ENCODE results near the gene HS6ST1. TPM values are rescaled to one million over a fixed set of nuclear protein-coding genes. Genes with fewer than 3 reads are reported as not detected.

HS6ST1 gene
- polyA plus RNA-seq, 1 donor: 67.0 TPM

- DNase-seq: no peak
Observed at GRCh38 chr2:128311216-128311754, 7.4 kb downstream of the HS6ST1 start.

DNA sequence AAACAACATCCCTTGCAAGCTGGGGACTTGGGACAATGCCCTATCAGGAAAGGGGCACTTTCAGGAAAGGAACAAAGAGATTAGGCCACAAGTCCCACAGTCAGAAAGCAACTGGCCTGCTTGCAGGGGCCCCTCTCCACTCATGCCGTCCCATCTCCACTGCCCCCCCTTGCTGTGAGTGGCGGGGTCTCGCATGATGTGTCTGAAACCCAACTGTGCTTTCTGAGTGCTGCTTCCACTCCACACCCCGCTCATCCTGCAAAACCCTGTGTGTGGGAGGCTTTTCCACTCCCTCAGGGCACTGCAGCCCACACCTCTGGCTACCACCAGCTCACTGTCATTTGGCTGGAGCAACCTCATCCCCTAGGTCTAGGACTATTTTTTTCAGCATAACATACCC lies 7.9 kb downstream of the HS6ST1 start:
- no peak for DNase-seq

- no peak for DNase-seq
Observed at GRCh38 chr2:128310094-128310716, 8.5 kb downstream of the HS6ST1 start.

DNA sequence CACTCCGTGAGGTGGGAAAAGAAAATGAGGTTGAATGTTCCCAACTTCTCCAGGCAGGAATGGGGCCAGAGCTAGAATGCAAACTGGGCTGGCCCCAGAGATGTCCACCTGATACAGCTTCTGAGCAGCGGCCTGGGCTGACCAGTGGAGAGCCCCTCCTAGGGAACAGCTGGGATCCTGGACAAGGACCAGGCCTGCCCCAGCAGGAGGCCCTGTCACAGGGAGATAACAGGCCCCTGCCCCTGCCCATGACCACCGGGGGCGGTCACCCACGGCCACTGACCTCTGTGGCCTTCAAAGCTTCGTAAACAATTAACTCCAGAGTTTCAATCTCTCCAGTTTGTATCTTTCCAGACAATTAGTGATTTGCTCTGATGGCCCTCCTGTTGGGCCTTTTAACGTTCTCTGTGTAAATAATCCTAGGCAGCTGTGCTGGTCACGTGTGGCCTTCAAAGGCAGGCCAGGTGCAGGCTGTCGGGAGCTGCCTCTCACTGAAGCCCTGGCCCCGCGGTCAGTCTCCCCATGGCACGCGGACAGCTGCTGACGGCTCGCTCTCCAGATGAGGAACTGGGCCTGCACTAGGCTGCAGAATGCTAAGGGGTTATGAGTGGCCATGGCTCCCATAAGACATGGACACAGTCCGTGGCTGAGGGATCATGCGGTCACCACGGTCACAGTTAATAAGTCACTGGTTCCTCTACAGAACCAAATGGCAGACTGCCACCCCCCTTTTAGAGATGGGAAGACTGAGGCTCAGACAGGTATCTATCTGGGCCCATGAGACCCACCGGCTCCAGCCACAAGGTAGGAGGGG lies 9.2 kb downstream of the HS6ST1 start:
- DNase-seq: no peak

DNA sequence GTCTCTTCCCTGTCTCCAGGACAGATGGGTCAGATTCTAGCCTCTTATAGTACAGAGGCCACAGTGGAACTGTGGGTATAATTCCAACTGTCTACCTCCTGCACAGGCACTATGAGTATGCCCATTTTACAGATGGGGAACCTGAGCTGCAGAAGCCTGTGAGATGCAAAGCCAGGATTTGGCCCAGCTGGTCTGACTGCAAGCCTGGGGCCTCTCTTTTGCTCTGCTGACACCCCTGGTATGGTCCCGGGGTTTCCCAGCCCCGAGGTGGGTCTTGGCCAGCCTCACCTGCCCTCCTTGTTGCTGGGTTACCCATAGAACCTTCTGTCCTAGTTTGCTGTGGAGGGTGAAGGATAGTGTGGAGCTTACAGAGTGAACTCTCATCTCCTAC lies 9.8 kb downstream of the HS6ST1 start:
- no peak for DNase-seq

DNA sequence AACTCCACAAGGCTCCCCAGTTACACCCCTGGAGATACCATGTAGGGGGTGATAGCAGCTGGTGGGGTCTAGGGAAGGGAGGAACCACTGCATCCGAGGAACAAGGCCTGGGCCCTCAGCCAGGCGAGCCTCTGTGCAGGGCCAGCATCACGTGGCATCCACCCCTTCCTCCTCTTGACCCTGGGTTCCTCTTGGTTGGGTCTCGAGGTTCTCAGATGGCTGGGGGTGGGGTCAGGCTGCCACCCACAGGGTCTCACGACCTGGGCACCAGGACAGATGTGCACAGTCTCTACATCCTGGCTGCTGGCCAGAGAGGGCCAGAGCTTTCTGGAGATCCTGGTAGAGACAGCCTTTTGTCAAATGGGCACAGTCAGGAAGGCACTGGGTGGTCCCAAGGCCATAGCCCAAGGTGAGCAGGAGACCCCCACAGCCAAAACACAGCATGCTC lies 10.4 kb downstream of the HS6ST1 start:
- no peak for DNase-seq

- DNase-seq: no peak
Observed at GRCh38 chr2:128307595-128307994, 11.1 kb downstream of the HS6ST1 start.

- DNase-seq: no peak
Observed at GRCh38 chr2:128306931-128307460, 11.7 kb downstream of the HS6ST1 start.

DNA sequence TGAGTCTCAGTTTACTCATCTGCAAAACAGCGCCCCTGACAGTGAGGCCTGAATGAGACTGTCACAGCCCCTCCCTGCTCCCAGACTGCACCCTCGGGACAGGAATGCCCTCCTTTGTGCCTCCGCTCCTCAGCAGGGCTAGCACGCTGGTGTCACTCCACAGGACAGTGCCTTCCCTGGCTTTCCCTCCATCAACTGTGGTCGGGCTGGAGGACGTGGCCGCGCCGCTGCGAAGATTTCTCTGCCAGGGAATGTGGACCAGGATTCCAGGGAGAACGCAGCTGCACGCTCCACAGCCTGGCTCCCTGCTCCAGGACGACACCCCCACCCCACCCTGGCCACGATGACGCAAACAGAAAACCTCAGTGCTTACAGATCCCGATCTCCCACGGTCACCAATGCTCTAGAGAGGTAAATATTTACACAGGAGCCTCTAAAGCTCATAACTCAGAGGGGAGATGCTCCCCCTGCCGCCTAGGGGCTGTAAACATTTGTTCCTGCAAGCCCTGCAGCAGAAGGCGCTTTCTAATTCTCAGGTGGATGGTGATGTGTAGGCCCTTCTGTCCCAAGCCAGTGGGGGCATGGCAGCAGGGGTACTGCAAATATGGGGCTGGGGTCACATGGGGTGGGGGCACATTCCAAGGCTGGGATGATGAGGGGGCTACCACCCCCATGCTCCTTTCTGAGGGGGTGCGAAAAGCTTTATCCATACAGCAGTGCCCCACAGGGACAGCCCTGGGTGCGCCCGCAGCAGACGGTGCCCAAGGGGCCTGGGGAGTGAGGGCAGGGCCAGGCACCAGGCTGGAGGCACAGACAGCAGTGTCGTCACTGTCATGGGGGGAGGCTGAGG lies 12.4 kb downstream of the HS6ST1 start:
- no peak for DNase-seq

GRCh38 chr2:128305555-128306080 lies 13.1 kb downstream of the HS6ST1 start:
- no peak for DNase-seq

GRCh38 chr2:128304715-128305554 lies 13.7 kb downstream of the HS6ST1 start:
- DNase-seq: peak; percentile 93

DNA sequence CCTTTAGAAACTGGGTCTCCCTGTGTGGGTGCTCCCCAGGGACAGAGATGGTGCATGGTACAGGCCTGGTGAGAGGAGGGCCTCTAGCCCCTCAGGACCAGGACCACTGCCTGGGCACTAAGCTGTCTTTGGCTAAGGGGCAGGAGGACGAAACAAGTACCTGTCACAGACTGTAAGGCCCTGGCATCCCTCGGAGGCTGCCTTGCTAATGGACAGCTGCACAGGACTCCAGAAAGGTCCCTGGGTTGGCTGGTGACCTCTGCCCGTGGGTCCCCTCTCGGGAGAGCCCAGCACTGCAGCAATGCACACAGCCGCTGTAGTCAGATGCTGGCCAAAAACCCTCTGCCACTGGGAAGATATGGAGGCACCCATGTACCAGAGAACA lies 14.3 kb downstream of the HS6ST1 start:
- DNase-seq: no peak

DNA sequence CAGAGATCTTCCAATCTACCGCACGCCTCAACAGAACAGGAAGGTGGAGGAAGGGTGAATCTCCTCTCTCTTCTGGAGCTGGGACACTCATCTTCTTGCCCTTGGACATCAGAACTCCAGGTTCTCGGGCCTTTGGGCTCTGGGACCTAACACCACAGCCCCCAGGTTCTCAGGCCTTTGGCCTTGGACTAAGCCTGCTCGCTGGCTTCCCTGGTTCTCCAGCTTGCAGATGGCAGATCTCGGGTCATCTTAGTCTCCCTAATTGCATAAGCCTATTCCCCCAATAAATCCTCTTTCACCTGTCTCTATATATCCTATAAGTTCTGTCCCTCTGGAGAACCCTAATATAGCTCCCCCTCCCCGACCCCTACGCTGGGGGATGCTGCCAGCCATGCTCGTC lies 14.8 kb downstream of the HS6ST1 start:
- DNase-seq: no peak

- DNase-seq: no peak
Observed at GRCh38 chr2:128303095-128303791, 15.4 kb downstream of the HS6ST1 start.

GRCh38 chr2:128302744-128303067 lies 16.0 kb downstream of the HS6ST1 start:
- DNase-seq: no peak

GRCh38 chr2:128302011-128302743 lies 16.5 kb downstream of the HS6ST1 start:
- no peak for DNase-seq

DNA sequence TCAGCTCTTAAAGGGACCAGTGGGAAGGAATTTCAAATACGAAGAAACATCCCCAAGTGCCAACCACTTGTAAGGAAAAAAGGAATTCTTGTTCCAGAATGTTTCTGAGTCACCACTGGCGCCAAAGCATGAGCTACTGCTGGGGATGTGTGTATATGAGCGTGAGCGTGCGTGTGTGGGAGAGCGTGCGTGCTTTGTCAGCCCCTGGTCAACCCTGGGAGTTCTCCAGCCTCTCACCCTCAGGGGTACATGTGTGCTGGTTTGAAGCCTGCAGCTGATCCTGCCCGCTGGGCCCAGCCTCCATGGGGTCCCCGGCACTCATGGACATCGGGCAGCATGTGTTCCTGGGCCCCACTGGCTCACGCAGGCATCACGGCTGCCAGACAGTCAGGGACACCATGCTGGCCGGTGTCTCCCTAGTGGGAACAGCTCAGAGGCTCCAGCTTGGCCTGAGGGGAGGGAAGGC lies 17.1 kb downstream of the HS6ST1 start:
- no peak for DNase-seq

DNA sequence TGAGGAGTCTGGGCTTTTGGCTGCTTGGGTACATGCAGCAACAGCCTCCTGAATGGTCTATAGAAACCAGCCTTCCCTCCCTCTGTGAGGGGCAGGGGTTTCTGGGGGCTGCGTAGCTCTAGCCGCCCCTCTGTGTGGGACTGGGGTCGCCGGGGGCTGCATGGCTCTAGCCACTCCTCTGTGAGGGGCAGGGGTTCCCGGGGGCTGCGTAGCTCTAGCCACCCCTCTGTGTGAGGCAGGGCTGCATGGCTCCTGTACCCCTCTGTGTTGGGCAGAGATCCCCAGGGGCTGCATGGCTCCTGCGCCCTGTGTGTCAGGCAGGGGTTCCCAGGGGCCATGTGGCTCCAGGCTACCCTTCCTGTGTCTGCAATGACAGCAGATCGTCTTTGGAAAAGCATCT lies 17.6 kb downstream of the HS6ST1 start:
- no peak for DNase-seq

DNA sequence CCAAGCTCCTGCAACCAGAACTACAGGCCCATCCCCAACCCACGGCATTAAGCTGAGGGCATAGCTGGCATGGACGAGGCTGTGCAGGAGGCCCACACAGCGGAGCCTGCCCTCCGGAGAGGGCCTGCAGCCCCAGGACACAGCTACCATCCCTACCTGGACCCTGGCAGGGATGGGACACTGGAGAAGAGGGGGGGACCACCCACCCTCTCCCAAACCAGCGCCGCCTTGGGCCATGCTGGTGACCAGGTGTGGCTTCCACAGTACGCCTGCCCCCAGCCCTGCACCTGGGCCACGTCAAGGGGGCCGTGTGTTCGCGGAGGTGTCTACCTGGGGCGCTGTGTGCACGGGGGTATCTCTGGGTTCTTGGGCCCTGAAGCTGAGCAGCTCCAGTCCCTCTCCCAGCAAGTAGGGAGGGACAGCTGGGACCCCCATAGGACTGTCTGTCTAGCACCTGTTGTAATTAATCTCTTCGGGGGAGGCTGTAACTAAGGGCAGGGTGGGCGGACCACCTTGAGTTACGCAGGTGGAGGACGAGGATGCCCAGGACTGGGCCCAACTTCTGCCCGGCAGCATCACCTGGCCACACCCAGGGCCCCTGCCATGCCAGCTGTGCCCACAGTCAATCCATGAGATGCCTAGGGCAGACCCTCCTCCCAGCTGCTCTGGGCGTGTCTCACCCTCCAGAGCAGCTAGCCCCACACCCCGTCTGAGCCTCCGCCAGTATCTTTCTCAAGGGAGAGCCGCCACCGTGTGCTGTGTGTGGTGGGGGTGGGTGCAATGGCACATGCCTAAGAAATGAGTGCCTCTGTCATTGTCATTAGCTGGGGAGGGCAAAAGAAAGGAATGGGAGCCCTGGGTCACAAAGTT lies 18.3 kb downstream of the HS6ST1 start:
- no peak for DNase-seq
